ENCODE measurements around the gene TRIP13. TPM values are rescaled to one million over a fixed set of nuclear protein-coding genes. Genes with fewer than 3 reads are reported as not detected.

Gene TRIP13
- total RNA-seq, 1 donor from 2014 or later: 12.5 TPM

- ATAC-seq: no peak
Measured at GRCh38 chr5:854966-855743, 37.5 kb upstream of the TRIP13 start.

- ATAC-seq: peak; percentile 29
Measured at GRCh38 chr5:855771-856530, 36.7 kb upstream of the TRIP13 start.

- ATAC-seq: peak; percentile 11
Measured at GRCh38 chr5:856531-857425, 35.9 kb upstream of the TRIP13 start.

GRCh38 chr5:858726-859125 is 34.0 kb upstream of the TRIP13 start:
- no peak for ATAC-seq

GRCh38 chr5:859391-859790 is 33.3 kb upstream of the TRIP13 start:
- no peak for ATAC-seq

GRCh38 chr5:859798-860296 is 32.8 kb upstream of the TRIP13 start:
- ATAC-seq: no peak

- ATAC-seq: peak; percentile 6
Measured at GRCh38 chr5:860506-861150, 32.1 kb upstream of the TRIP13 start.

GRCh38 chr5:861442-862366 is 31.0 kb upstream of the TRIP13 start:
- peak; percentile 45 for ATAC-seq

GRCh38 chr5:862367-863243 is 30.1 kb upstream of the TRIP13 start:
- ATAC-seq: no peak

- ATAC-seq: no peak
Measured at GRCh38 chr5:863244-863805, 29.4 kb upstream of the TRIP13 start.

- ATAC-seq: no peak
Measured at GRCh38 chr5:864492-865167, 28.1 kb upstream of the TRIP13 start.

GRCh38 chr5:865168-865521 is 27.5 kb upstream of the TRIP13 start:
- ATAC-seq: no peak

- ATAC-seq: no peak
Measured at GRCh38 chr5:865771-866170, 26.9 kb upstream of the TRIP13 start.

GRCh38 chr5:867300-867870 is 25.3 kb upstream of the TRIP13 start:
- no peak for ATAC-seq

GRCh38 chr5:868428-869135 is 24.1 kb upstream of the TRIP13 start:
- no peak for ATAC-seq

GRCh38 chr5:870956-871355 is 21.7 kb upstream of the TRIP13 start:
- ATAC-seq: no peak

GRCh38 chr5:871596-872298 is 20.9 kb upstream of the TRIP13 start:
- ATAC-seq: no peak

All from esophagus mucosa (tissue), 1 donor.